TTC549 (cell line): Measurements from ENCODE around the gene RMDN2.
"Not testable (repeated sequence)": the region's sequence is repeated elsewhere in the genome, so short reads cannot be mapped to it uniquely, and the experiment has no call there.

Experiments
- FAIRE-seq: peaks from 2 replicates; lab custom pipeline; 2012; peaks lifted over from hg19 to GRCh38; lab: Jason Lieb, UNC

The RMDN2 gene

DNA sequence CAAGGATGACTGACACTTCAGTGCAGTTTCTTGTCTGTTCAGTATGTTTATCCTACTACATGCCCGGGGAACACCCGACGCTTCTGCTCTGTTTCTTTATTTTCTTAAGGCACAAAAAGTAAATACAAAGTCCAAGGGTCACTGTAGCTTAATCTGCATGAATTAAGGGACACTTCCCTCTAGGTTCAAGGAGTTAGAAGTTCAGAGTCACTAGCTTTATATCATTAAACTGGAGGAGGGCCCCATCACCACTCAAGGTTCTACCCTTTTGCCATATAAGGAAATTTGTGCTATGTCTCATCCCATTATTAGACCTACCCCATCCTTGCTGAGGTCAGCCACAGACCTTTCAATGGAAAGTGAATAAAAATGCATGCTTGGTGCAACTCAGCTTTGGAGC, 27.6 kb upstream of the RMDN2 start:
- FAIRE-seq, result no peak

- FAIRE-seq, result no peak
Observed at GRCh38 chr2:37898448-37898847, 26.6 kb upstream of the RMDN2 start.

- no peak for FAIRE-seq
Observed at GRCh38 chr2:37902991-37903390, 22.1 kb upstream of the RMDN2 start.

GRCh38 chr2:37904425-37904824, 20.7 kb upstream of the RMDN2 start:
- FAIRE-seq, result no peak

GRCh38 chr2:37904993-37905392, 20.1 kb upstream of the RMDN2 start:
- no peak for FAIRE-seq

GRCh38 chr2:37906131-37906530, 19.0 kb upstream of the RMDN2 start:
- FAIRE-seq, result no peak

- FAIRE-seq, result no peak
Observed at GRCh38 chr2:37907501-37908225, 17.4 kb upstream of the RMDN2 start.

- FAIRE-seq, result no peak
Observed at GRCh38 chr2:37911296-37911873, 13.7 kb upstream of the RMDN2 start.

DNA sequence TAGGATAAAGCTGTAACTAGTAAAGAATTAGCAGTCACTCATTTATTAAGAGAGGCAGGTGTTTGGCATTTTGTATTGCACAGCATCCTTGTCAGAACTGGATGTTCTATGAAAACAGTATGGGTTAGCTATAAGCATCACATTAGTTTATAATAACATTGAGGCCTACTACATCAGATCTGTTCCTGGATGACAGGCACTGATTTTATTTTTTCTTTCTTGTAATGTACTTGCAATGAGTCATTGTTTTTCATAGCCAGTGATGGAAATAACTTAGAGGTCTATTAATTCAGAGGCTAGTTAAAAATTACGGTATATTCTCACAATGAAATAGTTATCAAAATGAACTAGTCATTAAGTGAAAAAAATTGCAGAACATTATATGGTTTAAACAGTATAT, 13.0 kb upstream of the RMDN2 start:
- FAIRE-seq, result no peak

GRCh38 chr2:37912616-37913015, 12.5 kb upstream of the RMDN2 start:
- no peak for FAIRE-seq

- FAIRE-seq, result no peak
Observed at GRCh38 chr2:37914340-37914739, 10.7 kb upstream of the RMDN2 start.

- FAIRE-seq, result no peak
Observed at GRCh38 chr2:37915773-37916172, 9.3 kb upstream of the RMDN2 start.

- peak; percentile 94 for FAIRE-seq
Observed at GRCh38 chr2:37916512-37917082, 8.5 kb upstream of the RMDN2 start.

DNA sequence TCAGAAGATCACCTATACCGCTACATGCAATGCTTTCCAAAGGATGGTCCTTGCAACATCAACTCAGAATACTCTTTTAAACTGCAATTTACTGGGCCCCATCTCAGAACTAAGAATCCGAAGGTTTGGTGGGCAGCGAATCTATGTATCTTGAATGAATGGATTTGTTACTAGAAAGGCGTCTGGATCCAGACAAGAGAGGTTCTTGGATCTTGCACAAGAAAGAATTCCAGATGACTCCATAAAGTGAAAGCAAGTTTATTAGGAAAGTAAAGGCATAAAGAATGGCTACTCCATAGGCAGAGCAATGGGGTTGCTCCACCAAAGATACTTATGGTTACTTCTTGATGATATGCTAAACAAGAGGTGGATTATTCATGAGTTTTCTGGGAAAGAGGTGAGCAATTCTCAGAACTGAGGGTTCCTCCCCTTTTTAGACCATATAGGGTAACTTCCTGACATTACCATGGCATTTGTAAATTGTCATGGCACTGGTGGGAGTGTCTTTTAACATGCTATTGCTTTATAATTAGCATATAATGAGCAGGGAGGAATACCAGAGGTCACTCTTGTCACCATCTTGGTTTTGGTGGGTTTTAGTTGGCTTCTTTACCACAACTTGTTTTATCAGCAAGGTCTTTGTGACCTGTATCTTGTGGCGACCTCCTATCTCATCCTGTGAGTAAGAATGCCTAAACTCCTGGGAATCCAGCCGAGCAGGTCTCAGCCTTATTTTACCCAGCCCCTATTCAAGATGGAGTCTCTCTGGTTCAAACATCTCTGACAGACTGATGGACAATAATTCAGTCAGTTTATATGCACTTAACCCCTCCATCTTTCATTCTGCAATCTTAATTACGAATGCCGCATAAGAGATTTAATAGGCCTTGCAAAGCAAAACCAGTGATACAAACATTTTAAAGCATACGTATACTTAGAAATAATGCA, 7.5 kb upstream of the RMDN2 start:
- FAIRE-seq, result peak; percentile 93

DNA sequence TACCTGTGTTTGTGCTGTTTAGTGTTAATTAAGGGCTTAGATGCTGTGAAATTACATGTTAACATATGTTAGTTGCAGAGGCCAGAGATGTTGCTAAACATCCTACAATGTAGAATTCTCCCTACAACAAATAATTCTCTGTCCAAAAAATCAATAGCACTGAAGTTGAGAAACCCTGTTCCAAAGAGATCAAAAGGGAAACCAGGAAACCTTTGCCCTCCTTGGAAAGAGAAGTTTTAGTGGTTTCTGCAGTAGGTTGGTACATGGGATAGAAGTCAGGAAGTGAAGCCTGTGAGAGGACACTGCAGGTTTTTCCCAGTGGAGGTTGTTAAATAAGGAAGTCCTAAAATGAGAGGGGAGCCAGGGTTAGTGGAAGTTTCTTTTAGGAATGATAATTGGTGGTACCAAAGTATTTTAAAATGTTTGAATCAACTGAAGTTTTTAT, 6.3 kb upstream of the RMDN2 start:
- FAIRE-seq, result peak; percentile 96

- FAIRE-seq, result no peak
Observed at GRCh38 chr2:37919631-37920032, 5.5 kb upstream of the RMDN2 start.

DNA sequence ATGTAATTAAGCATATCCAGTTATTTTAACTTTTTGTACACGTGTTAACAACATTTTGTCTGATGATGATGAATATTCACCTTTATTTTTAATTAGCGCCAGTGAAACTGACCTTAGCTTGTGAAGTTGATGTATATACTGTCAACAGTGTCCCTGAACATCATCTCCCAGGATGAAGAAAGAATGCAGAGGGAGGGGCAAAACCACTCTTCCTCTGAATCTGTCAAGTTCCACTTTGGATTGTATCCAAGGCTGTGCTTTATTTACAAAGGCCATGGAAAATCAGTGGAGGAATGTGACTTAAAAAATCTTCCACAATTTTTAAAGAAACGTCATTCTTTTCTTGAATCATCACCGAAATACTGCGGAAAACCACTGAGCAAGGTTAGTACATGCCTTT, 4.5 kb upstream of the RMDN2 start:
- peak; percentile 89 for FAIRE-seq

- no peak for FAIRE-seq
Observed at GRCh38 chr2:37921781-37922180, 3.3 kb upstream of the RMDN2 start.

DNA sequence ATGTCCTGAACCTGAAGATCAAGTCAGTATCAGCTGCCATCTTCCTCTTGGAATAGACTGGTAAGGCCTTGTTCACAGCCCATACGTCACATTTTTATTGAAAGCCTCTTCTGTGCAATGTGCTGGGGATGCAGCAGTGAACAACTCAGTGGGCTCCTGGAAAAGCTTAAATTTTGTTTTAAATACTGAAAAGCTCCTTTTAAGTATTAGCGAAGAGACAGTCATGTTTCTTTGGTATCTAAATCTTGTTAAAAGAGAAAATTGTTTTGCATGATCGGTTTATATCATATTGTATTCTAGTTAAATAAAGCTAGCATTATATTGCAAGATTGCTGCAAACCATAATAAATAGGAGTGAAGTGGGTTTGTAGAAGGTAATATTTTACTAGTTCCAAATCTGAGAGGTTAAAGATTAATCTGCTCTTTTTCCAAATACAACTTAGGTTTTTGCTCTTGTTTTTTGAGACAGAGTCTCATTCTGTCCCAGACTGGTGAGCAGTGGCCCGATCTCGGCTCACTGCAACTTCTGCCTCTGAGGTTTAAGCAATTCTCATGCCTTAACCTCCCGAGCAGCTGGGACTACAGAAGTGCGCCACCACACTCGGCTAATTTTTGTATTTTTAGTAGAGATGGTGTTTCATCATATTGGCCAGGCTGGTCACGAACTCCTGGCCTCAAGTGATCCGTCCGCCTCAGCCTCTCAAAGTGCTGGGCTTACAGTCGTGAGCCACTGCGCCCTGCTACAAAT, 1.6 kb upstream of the RMDN2 start:
- no peak for FAIRE-seq

- no peak for FAIRE-seq
Observed at GRCh38 chr2:37926635-37927034, 1.5 kb downstream of the RMDN2 start.

- FAIRE-seq, result no peak
Observed at GRCh38 chr2:37928377-37928776, 3.3 kb downstream of the RMDN2 start.

GRCh38 chr2:37930392-37930791, 5.3 kb downstream of the RMDN2 start:
- not testable (repeated sequence) for FAIRE-seq
